GM19397 (cell line): ENCODE data around the gene STK10.
"Not testable (repeated sequence)": the region's sequence is repeated elsewhere in the genome, so short reads cannot be mapped to it uniquely, and the experiment has no call there.

Experiments
- ATAC-seq: cut with Tn5 transposase; IDR thresholded peaks from one replicate; pipeline ENCODE4 v1.9.1; 2021; ENCODE audit warnings: mild to moderate bottlenecking, moderate library complexity; ENCODE audit not compliant: unreplicated experiment

STK10 gene

DNA sequence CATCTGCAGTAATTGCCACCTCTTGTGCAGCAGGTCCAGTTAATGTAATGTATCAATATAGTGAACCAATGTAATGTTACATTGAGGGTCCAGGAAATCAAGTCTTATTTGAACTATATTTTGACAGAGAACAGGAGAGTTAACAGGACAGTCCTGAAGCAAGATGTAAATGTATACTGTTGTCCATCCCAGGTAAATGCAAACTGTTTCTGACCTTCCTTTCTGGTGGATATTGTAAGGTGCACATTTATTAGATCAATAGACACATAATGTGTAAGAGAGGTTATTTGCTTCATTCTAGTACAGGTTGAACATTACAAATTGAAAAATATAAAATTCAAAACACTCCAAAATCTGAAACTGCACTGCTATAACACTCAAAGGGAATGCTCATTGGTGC is 158.1 kb downstream of the STK10 start:
- ATAC-seq = no peak

DNA sequence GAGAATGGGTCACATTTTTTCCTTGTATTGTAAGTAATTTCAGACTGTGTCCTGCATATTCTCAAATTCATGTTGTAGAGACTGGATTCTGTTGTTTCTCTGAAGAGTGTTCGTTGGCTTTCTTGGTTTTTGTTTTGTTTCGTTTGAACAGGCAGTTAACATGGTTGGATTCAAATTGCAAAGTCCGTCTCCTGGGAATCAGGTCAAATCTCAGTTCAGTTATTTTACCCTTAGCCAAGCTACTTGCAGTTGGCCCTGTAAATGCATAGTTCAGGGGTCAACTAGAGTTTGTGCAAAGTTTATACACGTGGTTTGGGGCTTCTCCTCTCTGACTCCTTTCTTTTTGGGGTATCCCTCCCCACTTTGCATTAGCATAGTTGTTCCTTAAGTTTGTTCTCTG is 159.9 kb downstream of the STK10 start:
- no peak for ATAC-seq

GRCh38 chr5:172020110-172020786 is 167.8 kb downstream of the STK10 start:
- ATAC-seq = not testable (repeated sequence)

- no peak for ATAC-seq
Measured at GRCh38 chr5:172015346-172015745, 172.7 kb downstream of the STK10 start.

DNA sequence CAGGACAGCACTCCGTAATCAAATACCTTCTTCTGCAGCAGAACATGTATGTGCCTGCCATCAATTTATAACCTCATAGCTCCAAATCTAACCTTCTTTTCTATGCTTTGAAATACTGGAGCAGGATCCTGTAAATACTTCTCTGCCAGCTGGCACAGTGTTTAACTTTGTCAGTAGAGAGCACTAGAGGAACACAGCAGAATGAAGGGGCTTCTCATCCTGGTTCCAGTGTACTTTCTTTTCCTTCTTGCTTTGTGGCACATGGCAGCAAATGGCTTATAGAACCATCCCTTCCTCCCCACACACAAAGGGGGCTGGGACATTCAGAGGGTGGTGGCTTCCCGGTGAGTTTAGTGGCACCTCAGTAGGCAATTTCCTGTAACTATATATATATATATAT is 177.7 kb downstream of the STK10 start:
- ATAC-seq = no peak

DNA sequence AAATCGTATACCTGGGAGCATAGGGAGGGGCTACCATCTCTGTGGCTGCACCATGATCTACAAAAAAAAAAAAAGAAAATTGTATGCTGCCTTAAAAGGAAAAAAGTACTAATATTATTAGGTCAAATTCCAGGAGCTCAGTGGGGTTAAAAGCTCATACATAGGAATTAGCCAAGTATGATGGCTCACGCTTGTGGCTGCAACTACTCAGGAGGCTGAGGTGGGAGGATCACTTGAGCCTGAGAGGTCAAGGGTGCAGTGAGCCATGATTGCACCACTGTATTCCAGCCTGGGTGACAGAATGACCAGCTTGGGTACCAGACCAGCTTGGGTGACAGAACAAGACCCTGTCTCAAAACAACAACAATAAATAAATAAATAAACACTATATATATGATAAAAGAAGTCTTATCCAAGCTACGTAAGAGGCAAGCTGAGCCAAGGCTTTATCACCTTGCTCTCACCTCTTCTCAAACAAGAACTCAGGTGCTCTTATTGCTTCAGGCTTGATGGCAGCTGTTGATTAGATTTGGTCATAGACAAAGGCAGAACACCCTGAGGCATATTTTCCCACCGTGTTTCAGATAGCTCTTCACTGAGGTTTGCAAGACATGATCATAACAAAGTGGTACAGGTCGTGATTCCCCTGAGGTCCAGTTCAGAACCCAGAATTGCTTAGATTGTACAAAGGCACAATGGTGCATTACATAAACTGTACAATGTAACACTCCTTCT is 178.3 kb downstream of the STK10 start:
- no peak for ATAC-seq

DNA sequence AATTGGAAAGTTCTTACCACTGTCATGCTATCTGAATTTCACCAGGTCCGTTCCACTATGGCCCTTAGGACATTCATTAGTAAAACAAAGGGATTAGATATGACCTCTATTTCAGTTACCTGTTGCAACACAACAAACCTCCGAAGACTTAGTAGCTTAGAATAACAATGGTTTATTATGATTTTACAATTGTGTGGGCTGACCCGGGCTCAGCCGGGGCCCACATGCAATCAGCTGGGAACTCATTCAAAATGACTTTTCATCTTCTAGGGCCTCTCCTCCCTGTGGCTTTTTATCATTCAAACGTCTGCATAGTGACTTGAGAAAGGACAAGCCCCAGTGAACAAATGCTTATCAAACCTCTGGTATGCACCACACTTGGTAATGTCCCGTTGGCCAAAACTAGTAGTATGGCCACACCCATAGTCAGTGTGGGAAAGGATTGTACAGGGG is 179.3 kb downstream of the STK10 start:
- no peak for ATAC-seq

DNA sequence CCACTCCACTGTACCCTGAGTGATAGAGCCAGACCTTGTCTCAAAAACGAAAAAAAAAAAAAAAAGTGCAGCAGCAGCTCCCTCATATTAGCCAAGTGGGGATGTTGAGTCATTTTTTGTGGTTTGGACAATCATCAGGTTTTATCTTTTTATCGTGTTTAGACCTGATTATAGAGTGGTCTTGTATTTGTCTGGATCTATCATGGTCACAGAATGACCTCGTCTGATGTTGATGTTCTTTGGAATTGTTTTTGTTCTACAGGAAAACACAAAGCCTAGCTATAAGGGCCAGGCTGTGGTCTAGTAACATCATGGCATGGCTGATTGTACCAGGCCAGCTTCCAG is 179.9 kb downstream of the STK10 start:
- ATAC-seq = no peak

DNA sequence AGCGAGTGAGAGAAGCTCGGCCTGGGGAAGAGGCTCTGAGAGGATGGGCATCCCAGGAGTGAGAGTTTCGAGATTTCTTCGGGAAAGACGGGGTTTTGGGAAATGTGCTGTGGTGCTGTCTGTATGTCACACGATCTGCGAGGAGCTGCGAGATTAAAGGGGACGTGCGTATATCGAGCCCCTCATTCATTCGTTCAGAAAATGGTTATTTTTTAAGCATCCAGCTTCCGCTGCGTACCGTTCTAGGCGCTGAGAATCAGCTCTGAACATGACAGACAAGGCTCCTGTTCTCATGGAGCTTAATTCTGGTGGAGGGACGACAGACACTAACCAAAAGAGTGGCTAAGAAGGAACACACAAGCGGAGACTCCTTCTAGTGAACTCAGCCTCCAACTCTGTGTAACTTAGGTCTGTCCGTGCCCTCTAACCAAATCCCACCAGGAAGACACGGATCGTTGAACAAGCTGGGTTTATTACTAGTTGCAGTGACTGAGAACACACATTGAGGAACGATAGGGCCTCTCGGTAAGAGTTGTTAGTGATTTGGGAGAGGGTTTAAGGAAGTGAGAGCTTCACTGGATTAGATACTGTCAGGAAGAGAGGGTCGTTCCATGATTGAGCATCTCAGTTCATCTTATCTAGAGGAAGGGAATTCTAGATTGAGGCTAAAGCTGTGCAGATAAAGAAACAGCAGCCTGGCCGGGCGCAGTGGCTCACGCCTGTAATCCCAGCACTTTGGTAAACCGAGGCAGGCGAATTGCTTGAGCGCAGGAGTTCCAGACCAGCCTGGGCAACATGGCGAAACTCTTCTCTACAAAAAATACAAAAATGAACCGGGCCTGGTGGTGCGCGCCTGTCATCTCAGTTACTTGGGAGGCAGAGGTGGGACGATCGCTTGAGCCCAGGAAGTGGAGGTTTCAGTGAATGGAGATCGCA is 180.6 kb downstream of the STK10 start:
- ATAC-seq = no peak

GRCh38 chr5:172006321-172007174 is 181.5 kb downstream of the STK10 start, which contains the start of gene FBXW11:
TSS of gene FBXW11 (minus strand) at chr5:172006638. CDS start at chr5:172006502, 136 bp downstream.
- peak; percentile 88 for ATAC-seq

GRCh38 chr5:172005708-172006320 is 182.2 kb downstream of the STK10 start:
- ATAC-seq = peak; percentile 1

DNA sequence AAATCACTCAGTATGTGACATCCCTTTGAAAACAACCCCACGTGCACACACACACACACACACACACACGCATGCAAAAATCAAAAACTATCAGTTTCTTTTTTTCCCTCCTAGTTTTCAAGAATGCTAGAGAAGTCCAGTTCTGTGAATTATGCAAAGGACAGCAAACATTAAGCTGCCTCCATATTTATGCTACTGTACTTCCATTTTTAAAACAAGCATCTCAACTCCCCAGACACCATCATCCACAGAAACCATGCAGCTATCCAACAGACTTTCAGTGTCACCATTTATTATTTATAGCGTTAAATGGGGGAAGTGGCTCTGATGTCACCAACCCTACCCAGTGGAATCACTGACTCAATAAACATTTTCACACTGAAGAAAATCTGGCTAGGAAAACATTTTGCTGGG is 183.2 kb downstream of the STK10 start:
- no peak for ATAC-seq

- ATAC-seq = no peak
Measured at GRCh38 chr5:172003746-172004145, 184.3 kb downstream of the STK10 start.

GRCh38 chr5:172002840-172003512 is 185.0 kb downstream of the STK10 start:
- no peak for ATAC-seq

GRCh38 chr5:172002310-172002709 is 185.7 kb downstream of the STK10 start:
- no peak for ATAC-seq

GRCh38 chr5:171999877-172000276 is 188.1 kb downstream of the STK10 start:
- ATAC-seq = peak; percentile 49

DNA sequence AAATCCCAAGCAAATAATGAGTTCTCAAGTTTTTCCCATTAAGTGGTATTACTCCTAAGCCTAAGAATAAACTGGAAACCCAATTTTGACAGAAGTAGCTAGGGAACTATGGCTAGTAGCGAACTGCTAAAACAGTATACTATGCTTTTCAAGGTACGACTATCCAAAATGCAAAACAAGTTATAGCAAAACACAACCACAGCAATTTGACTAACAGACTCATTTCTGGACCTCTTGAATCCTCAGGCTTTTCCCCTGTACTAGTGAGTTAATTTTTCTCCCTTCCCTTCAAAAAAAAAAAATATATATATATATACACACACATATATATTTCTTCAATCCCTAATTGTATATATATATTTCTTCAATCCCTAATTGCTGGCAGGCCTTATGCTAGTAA is 188.9 kb downstream of the STK10 start:
- no peak for ATAC-seq

- ATAC-seq = no peak
Measured at GRCh38 chr5:171997011-171997410, 191.0 kb downstream of the STK10 start.

DNA sequence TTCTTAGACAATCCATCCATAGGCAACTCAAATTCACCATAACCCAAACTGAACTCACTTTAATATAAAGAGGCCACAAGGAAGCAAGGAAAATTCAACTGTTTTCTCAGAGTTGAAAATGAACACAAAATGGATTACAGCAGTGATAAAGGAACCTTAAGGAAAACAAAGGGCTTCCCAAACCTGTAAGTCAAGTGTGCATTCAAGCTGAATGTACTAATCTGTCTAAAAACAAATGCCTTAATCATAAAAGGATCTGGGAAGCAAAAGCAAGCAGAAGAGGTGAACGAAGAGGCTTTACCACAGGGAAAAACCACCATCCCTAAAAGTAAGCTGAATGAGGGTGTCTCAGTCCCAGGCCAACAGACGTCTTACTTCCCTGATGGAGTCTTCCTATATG is 195.2 kb downstream of the STK10 start:
- no peak for ATAC-seq
